ENCODE measurements around the gene ASCL3. TPM values are rescaled to one million over a fixed set of nuclear protein-coding genes. Genes with fewer than 3 reads are reported as not detected.
"Not testable (repeated sequence)": the region's sequence is repeated elsewhere in the genome, so short reads cannot be mapped to it uniquely, and the experiment has no call there.

Gene ASCL3
- total RNA-seq, 2 donors from 2014 or later = not detected

DNA sequence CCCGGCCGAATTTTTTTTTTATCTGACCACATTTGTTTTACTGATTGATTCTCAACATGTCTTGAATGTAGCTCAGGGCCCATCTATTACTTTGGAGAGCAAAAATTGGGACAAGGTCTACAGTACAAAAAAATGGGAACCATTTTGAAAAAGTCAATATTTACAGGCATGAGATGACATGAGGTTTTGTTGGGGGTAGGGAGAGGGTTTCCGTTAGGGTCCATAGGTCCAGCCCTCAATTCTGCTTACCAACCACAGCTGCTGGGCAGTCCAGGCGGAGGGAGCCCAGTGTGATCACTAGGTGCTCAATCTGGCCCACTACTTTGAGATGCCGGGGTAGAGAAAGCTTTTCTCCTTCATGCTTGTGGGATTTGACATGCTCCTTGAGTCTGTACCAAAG lies 42.6 kb upstream of the ASCL3 start:
- H3K27me3 ChIP-seq (replicated peaks; ENCODE audit: insufficient read depth) = no peaks in the 10 kb centered on the region
- DNase-seq (ENCODE audit: low spot score) = no peak
- no peak for ATAC-seq (ENCODE audit: insufficient number of reproducible peaks, low FRiP score, low read depth)
- TF ChIP-seq, protein P1, sequence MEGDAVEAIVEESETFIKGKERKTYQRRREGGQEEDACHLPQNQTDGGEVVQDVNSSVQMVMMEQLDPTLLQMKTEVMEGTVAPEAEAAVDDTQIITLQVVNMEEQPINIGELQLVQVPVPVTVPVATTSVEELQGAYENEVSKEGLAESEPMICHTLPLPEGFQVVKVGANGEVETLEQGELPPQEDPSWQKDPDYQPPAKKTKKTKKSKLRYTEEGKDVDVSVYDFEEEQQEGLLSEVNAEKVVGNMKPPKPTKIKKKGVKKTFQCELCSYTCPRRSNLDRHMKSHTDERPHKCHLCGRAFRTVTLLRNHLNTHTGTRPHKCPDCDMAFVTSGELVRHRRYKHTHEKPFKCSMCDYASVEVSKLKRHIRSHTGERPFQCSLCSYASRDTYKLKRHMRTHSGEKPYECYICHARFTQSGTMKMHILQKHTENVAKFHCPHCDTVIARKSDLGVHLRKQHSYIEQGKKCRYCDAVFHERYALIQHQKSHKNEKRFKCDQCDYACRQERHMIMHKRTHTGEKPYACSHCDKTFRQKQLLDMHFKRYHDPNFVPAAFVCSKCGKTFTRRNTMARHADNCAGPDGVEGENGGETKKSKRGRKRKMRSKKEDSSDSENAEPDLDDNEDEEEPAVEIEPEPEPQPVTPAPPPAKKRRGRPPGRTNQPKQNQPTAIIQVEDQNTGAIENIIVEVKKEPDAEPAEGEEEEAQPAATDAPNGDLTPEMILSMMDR (IDR thresholded peaks at IDR 0.05) = no peak
- no peaks in the 10 kb centered on the region for H3K9me3 ChIP-seq
- H3K4me1 ChIP-seq (ENCODE audit: control insufficient read depth in 1 of 2, low read depth in 2 of 2) = peaks cover 0 to 6% of the 10 kb centered on the region in 2 donors
- no peaks in the 10 kb centered on the region for H3K36me3 ChIP-seq
- no peak overlapping the region for H3K27ac ChIP-seq
- H3K4me3 ChIP-seq = no peak overlapping the region

- Histone ChIP-seq H3K4me1 (ENCODE audit: control insufficient read depth in 1 of 2, low read depth in 2 of 2) (no peaks in the 10 kb centered on the region), H3K27me3 (replicated peaks; ENCODE audit: insufficient read depth) (no peaks in the 10 kb centered on the region), H3K4me3 (no peak overlapping the region), H3K9me3 (no peaks in the 10 kb centered on the region), H3K27ac (no peak overlapping the region), H3K36me3 (no peaks in the 10 kb centered on the region)
- ATAC-seq (ENCODE audit: insufficient number of reproducible peaks, low FRiP score, low read depth) (no peak), DNase-seq (ENCODE audit: low spot score) (no peak)
- TF ChIP-seq, protein P1 (IDR thresholded peaks at IDR 0.05) = no peak
Observed at GRCh38 chr11:8983552-8983951, 40.7 kb upstream of the ASCL3 start.

- no peak overlapping the region for H3K4me3 ChIP-seq
- H3K36me3 ChIP-seq = no peaks in the 10 kb centered on the region
- H3K27ac ChIP-seq = no peak overlapping the region
- TF ChIP-seq, protein P1 (IDR thresholded peaks at IDR 0.05) = no peak
- DNase-seq (ENCODE audit: low spot score) (no peak), ATAC-seq (ENCODE audit: insufficient number of reproducible peaks, low FRiP score, low read depth) (no peak)
- H3K27me3 ChIP-seq (replicated peaks; ENCODE audit: insufficient read depth) = no peaks in the 10 kb centered on the region
- no peaks in the 10 kb centered on the region for H3K4me1 ChIP-seq (ENCODE audit: control insufficient read depth in 1 of 2, low read depth in 2 of 2)
- no peaks in the 10 kb centered on the region for H3K9me3 ChIP-seq
Observed at GRCh38 chr11:8980485-8980884, 37.7 kb upstream of the ASCL3 start.

- DNase-seq (ENCODE audit: low spot score); ATAC-seq (ENCODE audit: insufficient number of reproducible peaks, low FRiP score, low read depth); H3K4me1 ChIP-seq (ENCODE audit: control insufficient read depth in 1 of 2, low read depth in 2 of 2); H3K36me3 ChIP-seq; H3K9me3 ChIP-seq; H3K27me3 ChIP-seq (replicated peaks; ENCODE audit: insufficient read depth); H3K4me3 ChIP-seq; H3K27ac ChIP-seq: not testable (repeated sequence)
Observed at GRCh38 chr11:8979365-8979764, 36.5 kb upstream of the ASCL3 start.

DNA sequence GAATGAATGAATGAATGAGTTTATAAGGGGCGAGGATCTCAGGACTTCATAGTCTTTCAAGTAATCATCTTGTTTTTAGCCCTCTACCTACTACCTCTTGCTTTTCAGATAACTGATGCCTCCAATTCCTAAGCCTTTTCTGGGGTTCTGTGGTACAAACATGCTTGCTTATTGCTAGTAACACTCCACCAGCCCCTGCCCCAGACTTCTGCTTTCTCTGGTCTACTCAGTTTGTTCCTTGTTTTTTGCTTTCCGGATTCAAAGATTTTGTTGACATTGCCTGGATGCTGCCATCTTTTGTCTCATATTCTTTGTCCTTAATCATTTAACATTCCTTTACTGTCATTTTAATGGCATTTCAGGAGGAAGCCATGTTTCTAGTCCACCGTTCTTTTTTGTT lies 30.3 kb upstream of the ASCL3 start:
- Histone ChIP-seq H3K27me3 (replicated peaks; ENCODE audit: insufficient read depth) (no peaks in the 10 kb centered on the region), H3K36me3 (no peaks in the 10 kb centered on the region), H3K4me1 (ENCODE audit: control insufficient read depth in 1 of 2, low read depth in 2 of 2) (no peaks in the 10 kb centered on the region), H3K4me3 (no peak overlapping the region), H3K9me3 (no peaks in the 10 kb centered on the region), H3K27ac (no peak overlapping the region)
- ATAC-seq (ENCODE audit: insufficient number of reproducible peaks, low FRiP score, low read depth) = no peak
- TF ChIP-seq, protein P1 (IDR thresholded peaks at IDR 0.05) = no peak
- DNase-seq (ENCODE audit: low spot score) = no peak

GRCh38 chr11:8971924-8972316 lies 29.1 kb upstream of the ASCL3 start:
- Histone ChIP-seq H3K4me3 (no peak overlapping the region), H3K36me3 (no peaks in the 10 kb centered on the region), H3K4me1 (ENCODE audit: control insufficient read depth in 1 of 2, low read depth in 2 of 2) (no peaks in the 10 kb centered on the region), H3K27me3 (replicated peaks; ENCODE audit: insufficient read depth) (no peaks in the 10 kb centered on the region), H3K27ac (no peak overlapping the region), H3K9me3 (no peaks in the 10 kb centered on the region)
- TF ChIP-seq, protein P1 (IDR thresholded peaks at IDR 0.05) = no peak
- ATAC-seq (ENCODE audit: insufficient number of reproducible peaks, low FRiP score, low read depth) (no peak), DNase-seq (ENCODE audit: low spot score) (no peak)

Measured in thoracic aorta (tissue), 2 donors.